ENCODE data around the gene PLEKHO2. TPM values are rescaled to one million over a fixed set of nuclear protein-coding genes. Genes with fewer than 3 reads are reported as not detected.
"Not testable (repeated sequence)": the region's sequence is repeated elsewhere in the genome, so short reads cannot be mapped to it uniquely, and the experiment has no call there.

Gene PLEKHO2
- total RNA-seq, 1 donor from 2014 or later, result 33.4 TPM

DNA sequence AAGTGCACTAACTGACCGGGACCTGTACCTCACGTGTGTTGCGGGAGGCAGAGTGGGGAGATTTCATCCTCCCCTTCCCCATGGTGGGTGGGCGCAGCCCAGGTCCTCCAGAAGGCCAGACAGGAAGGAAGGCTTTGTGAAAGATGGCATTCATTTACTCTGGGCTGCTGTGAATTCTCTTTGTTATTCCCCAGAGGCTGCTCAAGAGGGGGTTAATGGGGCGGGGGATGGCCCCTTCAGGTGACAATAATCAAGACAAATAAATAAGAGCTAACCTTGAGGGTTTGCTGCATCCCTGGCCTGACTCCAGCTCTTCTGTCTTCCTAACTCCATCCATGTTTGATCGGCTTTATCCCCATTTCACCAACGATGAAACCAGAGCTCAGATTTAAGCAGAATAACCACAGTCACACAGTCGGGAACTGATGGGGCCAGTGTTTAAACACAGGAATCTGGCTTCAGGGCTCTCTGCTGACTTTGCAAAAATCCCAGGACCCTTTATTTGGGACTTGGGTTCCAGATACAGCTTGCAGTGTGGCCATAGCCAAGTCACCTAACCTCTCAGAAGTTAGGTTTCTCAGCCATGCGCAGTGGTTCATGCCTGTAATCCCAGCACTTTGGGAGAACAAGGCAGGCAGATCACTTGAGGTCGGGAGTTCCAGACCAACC is 32.8 kb upstream of the PLEKHO2 start:
- Mint-ChIP-seq H3K27ac (ENCODE audit: unreplicated experiment) (no peak overlapping the region), H3K27me3 (ENCODE audit: unreplicated experiment) (peaks cover 6% of the 10 kb centered on the region)

DNA sequence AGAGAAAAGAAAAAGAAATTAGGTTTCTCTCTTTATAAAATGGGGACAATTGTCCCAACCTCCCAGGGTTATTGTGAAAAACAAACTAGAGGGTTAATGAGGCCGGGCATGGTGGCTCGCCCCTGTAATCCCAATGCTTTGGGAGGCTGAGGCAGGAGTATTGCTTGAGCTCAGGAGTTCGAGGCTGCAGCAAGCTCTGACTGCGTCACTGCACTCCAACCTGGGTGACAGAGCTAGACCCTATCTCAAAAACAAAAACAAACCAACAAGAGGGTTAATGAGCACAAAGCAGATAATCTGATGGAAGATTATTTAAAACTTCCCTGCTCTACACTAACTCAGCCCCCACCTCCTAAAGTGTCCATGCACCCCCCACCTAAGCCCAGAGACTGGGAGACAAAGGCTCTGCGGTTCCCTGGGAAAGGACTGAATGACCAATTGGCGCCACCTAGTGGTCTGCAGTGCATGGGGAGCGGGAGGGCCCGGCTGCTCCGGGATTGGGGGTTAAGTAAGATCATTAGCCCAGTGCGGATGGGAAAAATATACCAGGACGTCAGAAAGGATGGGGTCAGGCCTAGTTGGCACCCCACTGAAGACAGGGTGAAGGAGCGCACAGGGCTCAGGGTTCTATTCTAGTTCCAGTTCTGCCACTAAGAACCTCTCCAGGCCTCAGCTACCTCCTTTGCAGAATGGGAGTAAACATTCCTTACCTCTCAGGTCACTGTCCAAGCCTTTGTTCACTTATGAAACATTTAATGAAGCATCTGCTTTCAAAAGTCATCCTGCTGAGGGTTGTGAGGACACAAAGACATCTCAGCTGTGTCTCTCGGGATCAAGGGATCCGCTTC is 31.8 kb upstream of the PLEKHO2 start:
- Mint-ChIP-seq H3K27me3 (ENCODE audit: unreplicated experiment) (peaks cover 6% of the 10 kb centered on the region), H3K4me1 (ENCODE audit: unreplicated experiment) (peaks cover 21% of the 10 kb centered on the region)

More for the DNA sequence above, 32.8 kb upstream of the PLEKHO2 start:
- TF ChIP-seq, protein P1, sequence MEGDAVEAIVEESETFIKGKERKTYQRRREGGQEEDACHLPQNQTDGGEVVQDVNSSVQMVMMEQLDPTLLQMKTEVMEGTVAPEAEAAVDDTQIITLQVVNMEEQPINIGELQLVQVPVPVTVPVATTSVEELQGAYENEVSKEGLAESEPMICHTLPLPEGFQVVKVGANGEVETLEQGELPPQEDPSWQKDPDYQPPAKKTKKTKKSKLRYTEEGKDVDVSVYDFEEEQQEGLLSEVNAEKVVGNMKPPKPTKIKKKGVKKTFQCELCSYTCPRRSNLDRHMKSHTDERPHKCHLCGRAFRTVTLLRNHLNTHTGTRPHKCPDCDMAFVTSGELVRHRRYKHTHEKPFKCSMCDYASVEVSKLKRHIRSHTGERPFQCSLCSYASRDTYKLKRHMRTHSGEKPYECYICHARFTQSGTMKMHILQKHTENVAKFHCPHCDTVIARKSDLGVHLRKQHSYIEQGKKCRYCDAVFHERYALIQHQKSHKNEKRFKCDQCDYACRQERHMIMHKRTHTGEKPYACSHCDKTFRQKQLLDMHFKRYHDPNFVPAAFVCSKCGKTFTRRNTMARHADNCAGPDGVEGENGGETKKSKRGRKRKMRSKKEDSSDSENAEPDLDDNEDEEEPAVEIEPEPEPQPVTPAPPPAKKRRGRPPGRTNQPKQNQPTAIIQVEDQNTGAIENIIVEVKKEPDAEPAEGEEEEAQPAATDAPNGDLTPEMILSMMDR (IDR thresholded peaks at IDR 0.05; ENCODE audit: unreplicated experiment), result no peak
- no peaks in the 10 kb centered on the region for H3K9me3 Mint-ChIP-seq (ENCODE audit: unreplicated experiment)
- no peak for DNase-seq (ENCODE audit: low spot score)
- no peak overlapping the region for H3K4me3 Mint-ChIP-seq (ENCODE audit: unreplicated experiment)
- no peaks in the 10 kb centered on the region for H3K36me3 Mint-ChIP-seq (ENCODE audit: low read depth, unreplicated experiment)
- peaks cover 21% of the 10 kb centered on the region for H3K4me1 Mint-ChIP-seq (ENCODE audit: unreplicated experiment)

DNA sequence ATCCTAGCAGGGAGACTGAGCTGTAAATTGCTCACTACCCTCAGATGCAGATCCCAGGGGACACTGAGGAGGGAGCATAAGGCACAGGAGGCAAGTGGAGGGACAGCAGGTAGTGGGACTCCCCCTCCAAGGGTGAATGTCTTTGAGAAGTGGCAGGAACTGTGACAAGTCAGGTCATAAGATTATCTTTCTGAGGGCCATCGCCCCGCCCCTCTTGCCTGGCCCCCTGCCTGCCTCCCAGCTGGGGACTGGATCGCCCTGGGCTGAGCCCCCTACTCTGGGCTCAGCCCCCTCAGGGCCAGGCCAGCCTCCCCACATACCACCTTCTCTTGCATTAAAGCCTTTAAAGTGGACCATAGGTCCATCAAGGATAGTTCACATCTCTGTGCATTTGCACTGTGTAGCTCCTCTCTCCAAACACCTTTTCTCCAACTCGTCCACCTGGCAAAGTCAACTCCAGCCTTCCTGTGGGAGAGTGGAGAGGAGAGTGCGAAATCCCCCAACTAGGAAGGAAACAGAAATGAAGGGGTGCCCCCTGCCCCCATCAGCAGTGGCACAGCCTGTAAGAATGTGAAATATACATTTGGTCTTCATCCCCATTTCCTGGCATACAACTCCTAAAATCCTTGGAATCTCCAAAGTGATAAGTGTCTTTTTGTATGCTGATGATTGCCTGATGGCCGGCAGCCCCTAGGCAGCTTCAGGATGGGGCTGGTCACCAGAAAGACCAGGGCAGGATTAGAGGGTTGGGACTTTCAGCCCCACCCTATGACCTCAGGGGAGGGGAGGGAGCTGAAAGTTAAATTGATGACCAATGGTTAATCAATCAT is 31.0 kb upstream of the PLEKHO2 start:
- DNase-seq (ENCODE audit: low spot score), result no peak
- H3K4me3 Mint-ChIP-seq (ENCODE audit: unreplicated experiment), result no peak overlapping the region
- H3K27ac Mint-ChIP-seq (ENCODE audit: unreplicated experiment), result no peak overlapping the region
- H3K36me3 Mint-ChIP-seq (ENCODE audit: low read depth, unreplicated experiment), result no peaks in the 10 kb centered on the region
- TF ChIP-seq, protein P1 (IDR thresholded peaks at IDR 0.05; ENCODE audit: unreplicated experiment), result no peak
- H3K9me3 Mint-ChIP-seq (ENCODE audit: unreplicated experiment), result no peaks in the 10 kb centered on the region
- peaks cover 6% of the 10 kb centered on the region for H3K27me3 Mint-ChIP-seq (ENCODE audit: unreplicated experiment)
- peaks cover 21% of the 10 kb centered on the region for H3K4me1 Mint-ChIP-seq (ENCODE audit: unreplicated experiment)

More for the DNA sequence above, 31.8 kb upstream of the PLEKHO2 start:
- H3K9me3 Mint-ChIP-seq (ENCODE audit: unreplicated experiment), result no peaks in the 10 kb centered on the region
- no peak overlapping the region for H3K27ac Mint-ChIP-seq (ENCODE audit: unreplicated experiment)
- TF ChIP-seq, protein P1 (IDR thresholded peaks at IDR 0.05; ENCODE audit: unreplicated experiment), result peak; percentile 80
- DNase-seq (ENCODE audit: low spot score), result peak; percentile 82
- H3K4me3 Mint-ChIP-seq (ENCODE audit: unreplicated experiment), result no peak overlapping the region
- H3K36me3 Mint-ChIP-seq (ENCODE audit: low read depth, unreplicated experiment), result no peaks in the 10 kb centered on the region

DNA sequence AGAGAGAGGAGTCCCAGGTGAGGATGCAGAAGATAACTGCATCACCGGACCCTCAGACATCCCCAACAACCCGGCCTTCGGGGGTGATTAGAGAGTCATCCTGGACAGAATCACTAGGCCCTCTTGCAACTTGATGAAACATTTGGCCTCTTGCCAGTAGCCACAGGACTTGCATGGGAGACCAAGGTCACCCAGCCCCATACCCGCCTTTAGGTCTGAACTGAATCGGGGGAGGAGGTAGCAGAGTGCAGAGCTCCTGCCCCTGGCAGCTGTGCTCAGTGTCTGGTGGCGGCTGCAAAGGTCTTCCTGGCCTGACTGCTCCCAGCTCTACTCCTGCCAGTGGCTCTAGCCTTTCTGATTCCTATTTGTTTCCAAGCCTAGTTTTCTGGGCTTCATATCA is 28.6 kb upstream of the PLEKHO2 start:
- no peak for DNase-seq (ENCODE audit: low spot score)
- peaks cover 21% of the 10 kb centered on the region for H3K4me1 Mint-ChIP-seq (ENCODE audit: unreplicated experiment)
- no peak overlapping the region for H3K27ac Mint-ChIP-seq (ENCODE audit: unreplicated experiment)
- TF ChIP-seq, protein P1 (IDR thresholded peaks at IDR 0.05; ENCODE audit: unreplicated experiment), result no peak
- H3K27me3 Mint-ChIP-seq (ENCODE audit: unreplicated experiment), result peaks cover 3% of the 10 kb centered on the region
- H3K4me3 Mint-ChIP-seq (ENCODE audit: unreplicated experiment), result no peak overlapping the region
- no peaks in the 10 kb centered on the region for H3K36me3 Mint-ChIP-seq (ENCODE audit: low read depth, unreplicated experiment)
- no peaks in the 10 kb centered on the region for H3K9me3 Mint-ChIP-seq (ENCODE audit: unreplicated experiment)

DNA sequence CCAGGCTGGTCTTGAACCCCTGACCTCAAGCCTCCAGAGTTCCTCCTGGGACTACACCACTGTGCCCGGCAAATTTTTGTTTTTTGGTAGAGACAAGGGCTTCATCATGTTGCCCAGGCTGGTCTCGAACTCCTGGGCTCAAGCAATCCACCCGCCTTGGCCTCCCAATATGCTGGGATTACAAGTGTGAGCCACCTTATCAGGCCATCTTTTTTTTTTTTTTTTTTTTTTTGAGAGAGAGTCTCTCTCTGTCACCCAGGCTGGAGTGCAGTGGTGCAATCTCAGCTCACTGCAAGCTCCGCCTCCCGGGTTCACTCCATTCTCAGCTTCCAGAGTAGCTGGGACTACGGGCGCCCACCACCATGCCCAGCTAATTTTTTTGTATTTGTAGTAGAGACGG is 27.4 kb upstream of the PLEKHO2 start:
- H3K27me3 Mint-ChIP-seq (ENCODE audit: unreplicated experiment); H3K36me3 Mint-ChIP-seq (ENCODE audit: low read depth, unreplicated experiment); DNase-seq (ENCODE audit: low spot score); H3K9me3 Mint-ChIP-seq (ENCODE audit: unreplicated experiment); H3K27ac Mint-ChIP-seq (ENCODE audit: unreplicated experiment); H3K4me3 Mint-ChIP-seq (ENCODE audit: unreplicated experiment): not testable (repeated sequence)
- peaks cover 12% of the 10 kb centered on the region for H3K4me1 Mint-ChIP-seq (ENCODE audit: unreplicated experiment)

DNA sequence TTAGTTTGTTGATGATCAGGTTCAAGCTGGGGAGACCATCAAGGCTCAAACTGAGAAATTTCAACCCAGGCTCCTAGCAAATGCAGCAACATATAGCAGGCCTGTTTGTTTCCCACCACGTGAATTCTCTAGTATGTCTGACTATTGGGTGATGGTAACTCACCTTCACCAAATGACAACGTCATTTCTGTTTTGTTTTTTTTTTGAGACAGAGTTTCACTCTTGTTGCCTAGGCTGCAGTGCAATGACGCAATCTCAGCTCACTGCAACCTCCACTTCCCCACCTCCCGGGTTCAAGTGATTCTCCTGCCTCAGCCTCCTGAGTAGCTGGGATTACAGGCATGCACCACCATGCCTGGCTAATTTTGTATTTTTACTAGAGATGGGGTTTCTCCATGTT is 26.8 kb upstream of the PLEKHO2 start:
- not testable (repeated sequence) for H3K27ac Mint-ChIP-seq (ENCODE audit: unreplicated experiment); H3K9me3 Mint-ChIP-seq (ENCODE audit: unreplicated experiment); H3K36me3 Mint-ChIP-seq (ENCODE audit: low read depth, unreplicated experiment)

More for the DNA sequence above, 26.8 kb upstream of the PLEKHO2 start:
- H3K27me3 Mint-ChIP-seq (ENCODE audit: unreplicated experiment); DNase-seq (ENCODE audit: low spot score); H3K4me3 Mint-ChIP-seq (ENCODE audit: unreplicated experiment): not testable (repeated sequence)
- H3K4me1 Mint-ChIP-seq (ENCODE audit: unreplicated experiment), result peaks cover 12% of the 10 kb centered on the region
